ENCODE data around the gene POFUT1. TPM values are rescaled to one million over a fixed set of nuclear protein-coding genes. Genes with fewer than 3 reads are reported as not detected.

Gene POFUT1
- total and polyA plus RNA-seq, 2 donors (not counting 3 experiments of a cell fraction or from before 2014, with no cell fraction given), result 29.0 to 51.4 TPM

DNA sequence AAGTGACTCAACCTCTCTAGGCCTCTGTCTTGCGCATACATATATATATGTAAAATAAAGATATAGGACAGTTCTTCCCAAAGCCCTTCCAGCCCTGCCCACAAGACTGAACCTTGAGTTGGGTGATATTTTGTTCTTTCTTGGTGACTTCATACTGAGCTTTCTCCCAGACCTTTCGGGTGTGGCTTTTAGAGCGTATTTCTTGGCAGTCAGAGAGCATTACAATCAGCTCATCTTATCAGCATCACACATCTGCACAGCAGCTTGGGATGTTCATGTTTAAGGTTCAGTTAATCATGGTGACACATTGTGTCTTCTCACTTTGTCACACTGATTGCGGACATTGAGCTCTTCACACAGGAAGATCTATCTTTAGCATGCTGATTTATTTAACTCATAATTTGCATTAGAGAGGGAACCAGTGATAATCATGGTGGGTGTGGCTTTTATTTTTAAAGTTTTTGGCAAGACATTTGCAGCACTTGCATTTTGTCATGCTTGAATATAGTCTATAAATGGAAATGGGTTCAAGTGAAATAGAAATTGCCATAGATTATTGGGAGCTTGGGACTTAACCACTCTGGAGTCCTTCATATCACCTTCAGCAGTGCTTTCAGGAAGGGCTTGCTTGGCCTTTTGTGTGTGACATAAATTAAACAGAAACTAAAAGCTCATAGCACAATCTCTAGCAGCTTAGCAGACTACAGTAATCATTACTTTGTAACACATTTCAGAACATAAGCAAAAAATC lies 78.1 kb downstream of the POFUT1 start:
- Histone ChIP-seq H3K9me3 (replicated peaks; ENCODE audit: control insufficient read depth, insufficient read depth, low read length) (no peaks in the 10 kb centered on the region), H3K9me1 (replicated peaks; ENCODE audit: control insufficient read depth, extremely low read depth, insufficient read depth, low read length) (no peaks in the 10 kb centered on the region), H3K79me2 (ENCODE audit: control insufficient read depth, insufficient read depth, low read length) (peaks cover 18% of the 10 kb centered on the region), H3K9ac (replicated peaks; ENCODE audit: extremely low read depth, insufficient read depth, low read length) (no peak overlapping the region), H3K27ac (ENCODE audit: insufficient read depth, low read depth, low read length) (no peak overlapping the region), H4K20me1 (replicated peaks; ENCODE audit: control insufficient read depth, extremely low read depth, insufficient read depth, low read length) (peaks cover 3% of the 10 kb centered on the region), H3K4me2 (ENCODE audit: insufficient read depth, low read length) (no peak overlapping the region), H3K27me3 (ENCODE audit: control insufficient read depth in 2 of 2, insufficient read depth in 2 of 2, low read length in 2 of 2) (no peaks in the 10 kb centered on the region), H3K4me1 (ENCODE audit: control insufficient read depth, extremely low read depth, insufficient read depth, low read length) (no peaks in the 10 kb centered on the region), H3K36me3 (ENCODE audit: control insufficient read depth in 2 of 2, extremely low read depth in 1 of 2, insufficient read depth in 2 of 2, low read length in 2 of 2) (no peaks in the 10 kb centered on the region), H2AFZ (ENCODE audit: low read depth, low read length) (no peak overlapping the region), H3K4me3 (replicated peaks in 1 of 3; ENCODE audit: insufficient read depth in 1 of 3, low read depth in 1 of 3, low read length in 3 of 3) (no peak overlapping the region)
- ChIA-PET POLR2A (no interaction called here), CTCF (interaction anchor here (1.0 kb wide), 1 partner anchor 9 kb away, joined by 3 read pairs; no protein-coding TSS in a partner anchor)
- intact Hi-C loops (cut with micrococcal nuclease) (no loop called here), dilution Hi-C loops (cut with MboI; ENCODE audit: extremely low pct_ligation_motif_present, low sequenced_read_pairs) (no loop called here)
- TF ChIP-seq FOS (IDR thresholded peaks at IDR 0.05; ENCODE audit: borderline replicate concordance, insufficient read depth, low read length) (no peak), EZH2 (IDR thresholded peaks at IDR 0.05; ENCODE audit: borderline replicate concordance, low read depth, low read length, severe bottlenecking) (no peak), JUN (IDR thresholded peaks at IDR 0.05; ENCODE audit: borderline replicate concordance, insufficient read depth, insufficient read length, low read depth) (no peak), MYC (IDR thresholded peaks at IDR 0.05; ENCODE audit: low read depth, low read length) (no peak), GATA2 (IDR thresholded peaks at IDR 0.05; ENCODE audit: insufficient read depth, insufficient read length, low read depth, low read length) (peak; percentile 47), POLR2A (IDR thresholded peaks at IDR 0.05; ENCODE audit: low read depth, low read length) (no peak), POLR2AphosphoS5 (IDR thresholded peaks at IDR 0.05; ENCODE audit: insufficient read depth, low read depth, low read length) (no peak)
- TF ChIP-seq, protein P1, sequence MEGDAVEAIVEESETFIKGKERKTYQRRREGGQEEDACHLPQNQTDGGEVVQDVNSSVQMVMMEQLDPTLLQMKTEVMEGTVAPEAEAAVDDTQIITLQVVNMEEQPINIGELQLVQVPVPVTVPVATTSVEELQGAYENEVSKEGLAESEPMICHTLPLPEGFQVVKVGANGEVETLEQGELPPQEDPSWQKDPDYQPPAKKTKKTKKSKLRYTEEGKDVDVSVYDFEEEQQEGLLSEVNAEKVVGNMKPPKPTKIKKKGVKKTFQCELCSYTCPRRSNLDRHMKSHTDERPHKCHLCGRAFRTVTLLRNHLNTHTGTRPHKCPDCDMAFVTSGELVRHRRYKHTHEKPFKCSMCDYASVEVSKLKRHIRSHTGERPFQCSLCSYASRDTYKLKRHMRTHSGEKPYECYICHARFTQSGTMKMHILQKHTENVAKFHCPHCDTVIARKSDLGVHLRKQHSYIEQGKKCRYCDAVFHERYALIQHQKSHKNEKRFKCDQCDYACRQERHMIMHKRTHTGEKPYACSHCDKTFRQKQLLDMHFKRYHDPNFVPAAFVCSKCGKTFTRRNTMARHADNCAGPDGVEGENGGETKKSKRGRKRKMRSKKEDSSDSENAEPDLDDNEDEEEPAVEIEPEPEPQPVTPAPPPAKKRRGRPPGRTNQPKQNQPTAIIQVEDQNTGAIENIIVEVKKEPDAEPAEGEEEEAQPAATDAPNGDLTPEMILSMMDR (IDR thresholded peaks at IDR 0.05; ENCODE audit: extremely low read depth in 1 of 2, insufficient read depth in 1 of 2, low read depth in 1 of 2, low read length in 2 of 2), result no peak
- TF ChIP-seq, protein P2, sequence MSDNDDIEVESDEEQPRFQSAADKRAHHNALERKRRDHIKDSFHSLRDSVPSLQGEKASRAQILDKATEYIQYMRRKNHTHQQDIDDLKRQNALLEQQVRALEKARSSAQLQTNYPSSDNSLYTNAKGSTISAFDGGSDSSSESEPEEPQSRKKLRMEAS (IDR thresholded peaks at IDR 0.05; ENCODE audit: insufficient read depth, insufficient read length), result no peak
- FAIRE-seq (no peak), DNase-seq (ENCODE audit: low read depth, low spot score) (no peak)
- no TSS peak for BruUV-seq (replicated peaks)
